NCI-H1694 treated with DMSO at 0.1 percent for 48 hours (cell line): ENCODE results near the gene ALKBH6.

Source experiments
- DNase-seq: peaks from one replicate; lab custom pipeline; 2025; lab: John Stamatoyannopoulos, UW

ALKBH6 gene

GRCh38 chr19:36030264-36031148 lies 16.5 kb upstream of the ALKBH6 start:
- peak; percentile 87 for DNase-seq

GRCh38 chr19:36028313-36029041 lies 14.5 kb upstream of the ALKBH6 start:
- no peak for DNase-seq

- no peak for DNase-seq
Measured at GRCh38 chr19:36027696-36028095, 13.7 kb upstream of the ALKBH6 start.

- DNase-seq = no peak
Measured at GRCh38 chr19:36026091-36026876, 12.3 kb upstream of the ALKBH6 start.

- DNase-seq = no peak
Measured at GRCh38 chr19:36025541-36025940, 11.5 kb upstream of the ALKBH6 start.

GRCh38 chr19:36023432-36023831 lies 9.4 kb upstream of the ALKBH6 start:
- no peak for DNase-seq

- DNase-seq = no peak
Measured at GRCh38 chr19:36019061-36019670, 5.2 kb upstream of the ALKBH6 start.

- DNase-seq = no peak
Measured at GRCh38 chr19:36013280-36014011, 567 bp downstream of the ALKBH6 start.

- no peak for DNase-seq
Measured at GRCh38 chr19:36010402-36010801, 3.6 kb downstream of the ALKBH6 start.

GRCh38 chr19:36009633-36010379 lies 4.2 kb downstream of the ALKBH6 start:
- DNase-seq = no peak

GRCh38 chr19:36009220-36009619 lies 4.8 kb downstream of the ALKBH6 start:
- DNase-seq = no peak

GRCh38 chr19:36008336-36008978 lies 5.6 kb downstream of the ALKBH6 start, which contains the start of gene SYNE4:
TSS of gene SYNE4 (minus strand) at chr19:36008813. CDS start at chr19:36008681, 132 bp downstream.
- DNase-seq = no peak

- DNase-seq = no peak
Measured at GRCh38 chr19:36006955-36007354, 7.1 kb downstream of the ALKBH6 start.

GRCh38 chr19:36003284-36003683 lies 10.7 kb downstream of the ALKBH6 start:
- no peak for DNase-seq

- no peak for DNase-seq
Measured at GRCh38 chr19:36001605-36002004, 12.4 kb downstream of the ALKBH6 start.

GRCh38 chr19:35996777-35997176 lies 17.2 kb downstream of the ALKBH6 start:
- no peak for DNase-seq

- DNase-seq = peak; percentile 89
Measured at GRCh38 chr19:35995048-35995993, 18.7 kb downstream of the ALKBH6 start, which contains the start of gene SDHAF1. TSS of gene SDHAF1 (plus strand) at chr19:35995188. CDS start at chr19:35995275, 87 bp downstream.

GRCh38 chr19:35993923-35994598 lies 20.0 kb downstream of the ALKBH6 start:
- no peak for DNase-seq
